ENCODE data around the gene CRTAC1.

Gene CRTAC1

DNA sequence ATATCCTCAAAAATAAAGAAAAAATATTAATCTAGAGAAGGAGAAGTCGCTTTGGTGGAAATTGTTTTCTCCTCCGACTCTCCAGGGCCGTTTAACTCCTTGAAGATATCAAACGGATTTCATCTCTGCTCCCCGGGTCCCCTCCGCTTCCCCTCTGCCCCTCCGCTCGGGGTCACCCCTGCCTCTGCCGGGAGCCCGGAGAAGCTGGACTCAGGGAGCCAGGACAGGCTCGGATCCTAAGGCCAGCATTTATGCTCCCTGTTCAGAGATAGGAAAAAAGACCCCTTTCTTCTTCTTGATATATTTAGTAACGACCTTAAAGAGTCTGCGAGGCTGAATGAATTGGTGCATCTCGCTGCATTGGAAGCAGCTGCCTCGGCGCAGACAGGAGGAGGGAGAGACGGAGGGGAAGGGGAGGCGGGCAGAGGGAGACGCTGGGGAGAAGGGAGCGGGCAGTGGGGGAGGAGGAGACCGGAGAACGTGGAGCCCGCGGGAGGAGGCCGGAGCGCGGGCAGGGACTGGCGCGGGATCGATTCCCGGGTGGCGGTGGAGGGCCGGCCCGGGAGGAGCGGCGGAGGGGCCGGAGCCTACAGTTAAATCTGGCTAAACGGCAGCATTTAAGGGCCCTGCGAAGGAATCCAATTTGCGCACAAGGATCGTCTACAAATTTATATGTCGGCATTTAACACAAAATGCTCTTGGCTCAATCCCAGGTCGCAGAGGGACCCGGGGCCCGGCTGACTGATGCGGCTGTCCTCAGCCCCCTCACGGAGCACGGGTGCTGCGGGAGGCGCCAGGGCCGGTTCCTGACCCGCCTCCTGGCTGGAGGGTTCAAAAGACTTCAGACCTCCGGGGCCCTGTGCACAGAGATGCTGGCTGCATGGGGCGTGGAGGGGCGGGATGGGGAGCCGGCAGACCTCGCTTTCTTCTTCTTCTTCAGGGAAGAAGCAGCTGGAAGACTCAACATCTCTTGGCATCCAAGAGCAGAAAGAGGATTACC is 55.6 kb downstream of the CRTAC1 start:
- H2BK15ac ChIP-seq (ENCODE audit: low read length), result no peak overlapping the region

DNA sequence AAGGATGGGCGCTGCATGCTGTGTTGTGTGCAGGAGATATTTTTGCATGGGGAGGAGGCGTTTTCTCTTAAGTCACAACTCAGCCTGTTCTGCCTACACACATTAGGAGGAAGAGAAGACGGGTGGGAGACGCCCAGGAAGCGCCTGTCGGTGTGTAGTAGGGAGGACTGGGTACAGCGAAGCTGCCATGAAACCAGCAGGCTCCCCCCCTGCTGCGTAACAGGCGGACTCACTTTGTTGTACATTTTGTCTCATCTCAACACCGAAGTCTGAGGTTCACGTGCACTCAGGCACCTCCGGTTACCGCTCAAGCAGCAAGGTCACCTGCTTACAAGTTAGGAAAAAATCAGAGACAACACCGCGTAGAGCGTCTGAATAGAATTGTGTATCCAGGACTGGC is 56.3 kb downstream of the CRTAC1 start:
- Histone ChIP-seq H2BK15ac (ENCODE audit: low read length) (no peak overlapping the region), H3K9me3 (replicated peaks in 1 of 2; ENCODE audit: control insufficient read depth in 2 of 2, insufficient read depth in 1 of 2, low read depth in 1 of 2, low read length in 2 of 2) (no peaks in the 10 kb centered on the region), H2AK5ac (ENCODE audit: low read depth, low read length) (peak overlapping the region; percentile 50), H3K4me2 (ENCODE audit: insufficient read depth, low read length, poor library complexity, severe bottlenecking) (no peak overlapping the region), H3K23ac (ENCODE audit: low read depth, low read length, poor library complexity) (no peak overlapping the region), H3K27ac (replicated peaks; ENCODE audit: low read length) (no peak overlapping the region), H3K14ac (ENCODE audit: low read length) (no peak overlapping the region), H3K36me3 (replicated peaks in 1 of 2; ENCODE audit: control insufficient read depth in 2 of 2, insufficient read depth in 2 of 2, low read length in 2 of 2) (no peaks in the 10 kb centered on the region), H2BK5ac (ENCODE audit: low read length) (no peak overlapping the region), H4K8ac (ENCODE audit: low read depth, low read length) (no peak overlapping the region), H3K79me1 (ENCODE audit: low read depth, low read length) (no peaks in the 10 kb centered on the region), H3K4me3 (ENCODE audit: low read length in 2 of 2) (no peak overlapping the region), H3K27me3 (ENCODE audit: control insufficient read depth in 3 of 3, insufficient read depth in 3 of 3, low read depth in 1 of 3, low read length in 3 of 3) (peaks cover 0 to 78% (median 27%) of the 10 kb centered on the region in 3 experiments), H3K18ac (ENCODE audit: low read length) (no peak overlapping the region), H3K4ac (ENCODE audit: low read length) (no peak overlapping the region), H3K9ac (ENCODE audit: low read depth, low read length, poor library complexity) (no peak overlapping the region), H2BK12ac (ENCODE audit: low read length) (no peak overlapping the region), H2AFZ (ENCODE audit: low read length) (no peak overlapping the region), H3K4me1 (ENCODE audit: control insufficient read depth in 2 of 2, insufficient read depth in 1 of 2, low read depth in 1 of 2, low read length in 2 of 2) (peaks cover 0 to 7% of the 10 kb centered on the region in 2 donors), H4K91ac (ENCODE audit: low read depth, low read length, poor library complexity) (no peak overlapping the region), H2BK120ac (ENCODE audit: low read depth, low read length) (no peak overlapping the region)
- DNase-seq (ENCODE audit: low spot score), result no peak
- no CpG with 5 or more reads among the region's 16 CpGs for WGBS, 2 donors (ENCODE audit: extremely low coverage in 2 of 2, insufficient read length in 2 of 2, insufficient replicate concordance in 1 of 2)

More for the DNA sequence above, 55.6 kb downstream of the CRTAC1 start:
- H3K18ac ChIP-seq (ENCODE audit: low read length), result no peak overlapping the region
- no peaks in the 10 kb centered on the region for H3K9me3 ChIP-seq (replicated peaks in 1 of 2; ENCODE audit: control insufficient read depth in 2 of 2, insufficient read depth in 1 of 2, low read depth in 1 of 2, low read length in 2 of 2)
- no peak overlapping the region for H4K8ac ChIP-seq (ENCODE audit: low read depth, low read length)
- no peak overlapping the region for H3K14ac ChIP-seq (ENCODE audit: low read length)
- H2BK5ac ChIP-seq (ENCODE audit: low read length), result no peak overlapping the region
- H3K4me1 ChIP-seq (ENCODE audit: control insufficient read depth in 2 of 2, insufficient read depth in 1 of 2, low read depth in 1 of 2, low read length in 2 of 2), result peaks cover 0 to 7% of the 10 kb centered on the region in 2 donors
- no peaks in the 10 kb centered on the region for H3K36me3 ChIP-seq (replicated peaks in 1 of 2; ENCODE audit: control insufficient read depth in 2 of 2, insufficient read depth in 2 of 2, low read length in 2 of 2)
- WGBS, 2 donors (ENCODE audit: extremely low coverage in 2 of 2, insufficient read length in 2 of 2, insufficient replicate concordance in 1 of 2), result no CpG with 5 or more reads among the region's 57 CpGs
- H2BK12ac ChIP-seq (ENCODE audit: low read length), result no peak overlapping the region
- H3K9ac ChIP-seq (ENCODE audit: low read depth, low read length, poor library complexity), result no peak overlapping the region
- DNase-seq (ENCODE audit: low spot score), result peak; percentile 21
- H3K27ac ChIP-seq (replicated peaks; ENCODE audit: low read length), result no peak overlapping the region
- peak overlapping the region in 1 of 2 donors; percentile 23 for H3K4me3 ChIP-seq (ENCODE audit: low read length in 2 of 2)
- no peak overlapping the region for H3K23ac ChIP-seq (ENCODE audit: low read depth, low read length, poor library complexity)
- peak overlapping the region; percentile 59 for H2AFZ ChIP-seq (ENCODE audit: low read length)
- H2AK5ac ChIP-seq (ENCODE audit: low read depth, low read length), result no peak overlapping the region
- H4K91ac ChIP-seq (ENCODE audit: low read depth, low read length, poor library complexity), result no peak overlapping the region
- no peak overlapping the region for H2BK120ac ChIP-seq (ENCODE audit: low read depth, low read length)
- peaks cover 0 to 75% (median 27%) of the 10 kb centered on the region in 3 experiments for H3K27me3 ChIP-seq (ENCODE audit: control insufficient read depth in 3 of 3, insufficient read depth in 3 of 3, low read depth in 1 of 3, low read length in 3 of 3)
- peak overlapping the region; percentile 59 for H3K4me2 ChIP-seq (ENCODE audit: insufficient read depth, low read length, poor library complexity, severe bottlenecking)
- H3K79me1 ChIP-seq (ENCODE audit: low read depth, low read length), result no peaks in the 10 kb centered on the region
- no peak overlapping the region for H3K4ac ChIP-seq (ENCODE audit: low read length)

DNA sequence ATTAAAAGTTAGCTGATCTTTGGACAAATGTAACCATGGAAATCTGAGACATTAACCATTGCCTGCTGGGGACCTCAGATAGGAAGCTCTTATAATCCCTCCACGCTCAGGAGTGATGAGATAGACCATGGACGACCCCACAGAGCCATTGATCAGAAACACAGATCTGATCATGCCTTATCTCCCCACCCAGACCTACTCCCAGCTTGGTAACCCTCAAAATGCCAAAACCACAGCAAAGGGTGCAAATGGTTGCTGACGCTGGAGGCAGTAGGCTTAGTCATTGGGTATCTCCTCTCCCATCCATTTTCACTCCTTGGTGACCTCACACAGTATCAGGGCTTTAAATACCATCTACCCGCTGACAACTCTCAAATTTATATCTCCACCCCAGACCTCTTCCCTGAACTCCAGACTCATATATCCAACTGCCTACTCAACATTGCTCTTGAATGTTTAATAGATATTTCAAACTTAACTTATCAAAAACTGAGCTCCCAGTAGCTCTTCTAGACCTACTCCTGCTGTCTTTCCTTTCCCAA is 60.8 kb downstream of the CRTAC1 start:
- no peak overlapping the region for H3K23ac ChIP-seq (ENCODE audit: low read depth, low read length, poor library complexity)
- H3K9ac ChIP-seq (ENCODE audit: low read depth, low read length, poor library complexity), result no peak overlapping the region
- no peak overlapping the region for H2AFZ ChIP-seq (ENCODE audit: low read length)
- H3K18ac ChIP-seq (ENCODE audit: low read length), result no peak overlapping the region
- no peak overlapping the region for H3K4ac ChIP-seq (ENCODE audit: low read length)
- H2BK120ac ChIP-seq (ENCODE audit: low read depth, low read length), result no peak overlapping the region
- no peak for DNase-seq (ENCODE audit: low spot score)
- H3K9me3 ChIP-seq (replicated peaks in 1 of 2; ENCODE audit: control insufficient read depth in 2 of 2, insufficient read depth in 1 of 2, low read depth in 1 of 2, low read length in 2 of 2), result no peaks in the 10 kb centered on the region
- no peak overlapping the region for H2BK12ac ChIP-seq (ENCODE audit: low read length)
- no peak overlapping the region for H3K14ac ChIP-seq (ENCODE audit: low read length)
- no peaks in the 10 kb centered on the region for H3K79me1 ChIP-seq (ENCODE audit: low read depth, low read length)
- H3K27ac ChIP-seq (replicated peaks; ENCODE audit: low read length), result no peak overlapping the region
- no peak overlapping the region for H3K4me2 ChIP-seq (ENCODE audit: insufficient read depth, low read length, poor library complexity, severe bottlenecking)
- H3K4me1 ChIP-seq (ENCODE audit: control insufficient read depth in 2 of 2, insufficient read depth in 1 of 2, low read depth in 1 of 2, low read length in 2 of 2), result peaks cover 0 to 3% of the 10 kb centered on the region in 2 donors
- peaks cover 0 to 47% (median 11%) of the 10 kb centered on the region in 3 experiments for H3K27me3 ChIP-seq (ENCODE audit: control insufficient read depth in 3 of 3, insufficient read depth in 3 of 3, low read depth in 1 of 3, low read length in 3 of 3)
- no peak overlapping the region for H2BK15ac ChIP-seq (ENCODE audit: low read length)
- WGBS, 2 donors (ENCODE audit: extremely low coverage in 2 of 2, insufficient read length in 2 of 2, insufficient replicate concordance in 1 of 2), result no CpG with 5 or more reads among the region's 4 CpGs
- no peak overlapping the region for H4K8ac ChIP-seq (ENCODE audit: low read depth, low read length)
- H2AK5ac ChIP-seq (ENCODE audit: low read depth, low read length), result no peak overlapping the region
- H2BK5ac ChIP-seq (ENCODE audit: low read length), result no peak overlapping the region
- H4K91ac ChIP-seq (ENCODE audit: low read depth, low read length, poor library complexity), result no peak overlapping the region
- no peak overlapping the region for H3K4me3 ChIP-seq (ENCODE audit: low read length in 2 of 2)
- H3K36me3 ChIP-seq (replicated peaks in 1 of 2; ENCODE audit: control insufficient read depth in 2 of 2, insufficient read depth in 2 of 2, low read length in 2 of 2), result no peaks in the 10 kb centered on the region

DNA sequence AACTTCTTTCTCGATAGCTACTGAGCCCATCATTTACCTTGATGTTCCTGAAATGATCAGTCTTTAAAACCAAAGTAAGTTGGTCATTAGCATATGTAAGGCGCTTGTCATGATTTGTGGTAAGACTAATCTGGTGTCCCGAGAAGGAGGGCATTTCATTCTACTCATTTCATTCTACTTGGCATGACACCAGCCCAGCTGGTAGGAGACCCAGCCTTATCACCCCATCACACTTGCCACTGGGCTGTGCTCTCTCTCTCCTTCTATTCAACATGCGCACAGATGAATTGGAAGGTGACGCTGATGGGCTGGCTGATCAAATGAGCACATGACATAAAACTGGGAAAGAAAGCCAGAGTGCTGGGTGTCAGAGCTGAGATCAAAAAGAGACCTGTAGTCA is 65.7 kb downstream of the CRTAC1 start:
- peaks cover 0 to 22% (median 0%) of the 10 kb centered on the region in 3 experiments for H3K27me3 ChIP-seq (ENCODE audit: control insufficient read depth in 3 of 3, insufficient read depth in 3 of 3, low read depth in 1 of 3, low read length in 3 of 3)
- no peaks in the 10 kb centered on the region for H3K79me1 ChIP-seq (ENCODE audit: low read depth, low read length)
- no peak overlapping the region for H3K14ac ChIP-seq (ENCODE audit: low read length)
- no peak overlapping the region for H2BK5ac ChIP-seq (ENCODE audit: low read length)
- no peak overlapping the region for H2BK12ac ChIP-seq (ENCODE audit: low read length)
- no peak overlapping the region for H2AK5ac ChIP-seq (ENCODE audit: low read depth, low read length)
- H3K9me3 ChIP-seq (replicated peaks in 1 of 2; ENCODE audit: control insufficient read depth in 2 of 2, insufficient read depth in 1 of 2, low read depth in 1 of 2, low read length in 2 of 2), result no peaks in the 10 kb centered on the region
- WGBS, 2 donors (ENCODE audit: extremely low coverage in 2 of 2, insufficient read length in 2 of 2, insufficient replicate concordance in 1 of 2), result no CpG with 5 or more reads among the region's 5 CpGs
- no peaks in the 10 kb centered on the region for H3K36me3 ChIP-seq (replicated peaks in 1 of 2; ENCODE audit: control insufficient read depth in 2 of 2, insufficient read depth in 2 of 2, low read length in 2 of 2)
- H4K8ac ChIP-seq (ENCODE audit: low read depth, low read length), result no peak overlapping the region
- H3K18ac ChIP-seq (ENCODE audit: low read length), result no peak overlapping the region
- H4K91ac ChIP-seq (ENCODE audit: low read depth, low read length, poor library complexity), result no peak overlapping the region
- H3K4me3 ChIP-seq (ENCODE audit: low read length in 2 of 2), result no peak overlapping the region
- H3K4me2 ChIP-seq (ENCODE audit: insufficient read depth, low read length, poor library complexity, severe bottlenecking), result no peak overlapping the region
- no peak overlapping the region for H2BK15ac ChIP-seq (ENCODE audit: low read length)
- H3K4ac ChIP-seq (ENCODE audit: low read length), result no peak overlapping the region
- no peak overlapping the region for H3K23ac ChIP-seq (ENCODE audit: low read depth, low read length, poor library complexity)
- H2AFZ ChIP-seq (ENCODE audit: low read length), result no peak overlapping the region
- no peak overlapping the region for H3K9ac ChIP-seq (ENCODE audit: low read depth, low read length, poor library complexity)
- DNase-seq (ENCODE audit: low spot score), result no peak
- no peaks in the 10 kb centered on the region for H3K4me1 ChIP-seq (ENCODE audit: control insufficient read depth in 2 of 2, insufficient read depth in 1 of 2, low read depth in 1 of 2, low read length in 2 of 2)
- no peak overlapping the region for H3K27ac ChIP-seq (replicated peaks; ENCODE audit: low read length)
- no peak overlapping the region for H2BK120ac ChIP-seq (ENCODE audit: low read depth, low read length)

Data from neuronal stem cell (in vitro differentiated cells).